ENCODE measurements around the gene UPB1. TPM values are rescaled to one million over a fixed set of nuclear protein-coding genes. Genes with fewer than 3 reads are reported as not detected.

Gene UPB1
- total and polyA plus RNA-seq, 7 donors: 0.07 to 0.82 (median 0.18) TPM

DNA sequence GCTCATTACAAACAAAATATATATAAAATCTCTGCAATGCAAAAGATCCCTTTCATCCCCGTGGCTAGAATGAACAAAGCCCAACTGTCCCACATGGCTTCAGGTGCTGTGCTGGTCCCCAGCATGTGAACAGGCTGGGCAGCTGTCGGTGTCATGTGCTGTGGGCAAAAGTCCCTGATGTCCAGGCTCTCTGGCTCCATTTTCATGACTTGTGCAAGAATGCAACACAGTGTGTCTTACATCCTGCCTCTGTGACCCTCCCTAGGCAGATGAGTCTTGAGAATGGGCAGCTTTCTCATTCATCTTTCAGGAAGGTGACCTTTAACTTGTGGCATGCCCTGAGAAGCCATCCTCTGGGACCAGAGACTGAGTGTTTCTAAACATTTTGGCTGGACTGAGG, 45.3 kb downstream of the UPB1 start:
- no peak overlapping the region for H3K4me3 ChIP-seq
- intact Hi-C loops (cut with DNase I): no loop called here
- H3K27ac ChIP-seq: peak overlapping the region; percentile 83
- TF ChIP-seq CTCF (IDR thresholded peaks at IDR 0.05): no peak
- H3K36me3 ChIP-seq (ENCODE audit: insufficient read depth in 1 of 2, low read depth in 1 of 2): peaks cover 10 to 51% of the 10 kb centered on the region in 2 donors
- H3K4me1 ChIP-seq: peaks cover 49% of the 10 kb centered on the region
- H3K9me3 ChIP-seq: no peaks in the 10 kb centered on the region
- WGBS, 3 donors: 35 to 39% (median 36%) methylated on average over 2 of the region's 2 CpGs
- DNase-seq (peak; percentile 44 to 65), ATAC-seq (peak; percentile 75 to 84 (median 80))
- no peaks in the 10 kb centered on the region for H3K27me3 ChIP-seq (ENCODE audit: insufficient read depth in 3 of 3, low read length in 2 of 3)

- H3K9me3 ChIP-seq: no peaks in the 10 kb centered on the region
- H3K27me3 ChIP-seq (ENCODE audit: insufficient read depth in 3 of 3, low read length in 2 of 3): no peaks in the 10 kb centered on the region
- peaks cover 49% of the 10 kb centered on the region for H3K4me1 ChIP-seq
- no peak overlapping the region for H3K4me3 ChIP-seq
- intact Hi-C loops (cut with DNase I): no loop called here
- ATAC-seq (peak in 1 of 4 donors; percentile 11), DNase-seq (no peak)
- peaks cover 14 to 58% of the 10 kb centered on the region in 2 donors for H3K36me3 ChIP-seq (ENCODE audit: insufficient read depth in 1 of 2, low read depth in 1 of 2)
- TF ChIP-seq CTCF (IDR thresholded peaks at IDR 0.05): no peak
- peak overlapping the region; percentile 83 for H3K27ac ChIP-seq
- WGBS, 3 donors: 42 to 55% (median 53%) methylated on average over 6 of the region's 6 CpGs
Observed at GRCh38 chr22:24541681-24542515, 46.8 kb downstream of the UPB1 start.

GRCh38 chr22:24542641-24543040, 47.5 kb downstream of the UPB1 start:
- H3K36me3 ChIP-seq (ENCODE audit: insufficient read depth in 1 of 2, low read depth in 1 of 2): peaks cover 14 to 66% of the 10 kb centered on the region in 2 donors
- WGBS, 3 donors: 32 to 46% (median 38%) methylated on average over 9 of the region's 9 CpGs
- H3K4me3 ChIP-seq: no peak overlapping the region
- peak; percentile 26 for TF ChIP-seq CTCF (IDR thresholded peaks at IDR 0.05)
- ATAC-seq (peak; percentile 78 to 83 (median 80)), DNase-seq (peak; percentile 60 to 86)
- no peaks in the 10 kb centered on the region for H3K27me3 ChIP-seq (ENCODE audit: insufficient read depth in 3 of 3, low read length in 2 of 3)
- intact Hi-C loops (cut with DNase I): no loop called here
- H3K4me1 ChIP-seq: peaks cover 49% of the 10 kb centered on the region
- no peaks in the 10 kb centered on the region for H3K9me3 ChIP-seq
- H3K27ac ChIP-seq: peak overlapping the region; percentile 83

DNA sequence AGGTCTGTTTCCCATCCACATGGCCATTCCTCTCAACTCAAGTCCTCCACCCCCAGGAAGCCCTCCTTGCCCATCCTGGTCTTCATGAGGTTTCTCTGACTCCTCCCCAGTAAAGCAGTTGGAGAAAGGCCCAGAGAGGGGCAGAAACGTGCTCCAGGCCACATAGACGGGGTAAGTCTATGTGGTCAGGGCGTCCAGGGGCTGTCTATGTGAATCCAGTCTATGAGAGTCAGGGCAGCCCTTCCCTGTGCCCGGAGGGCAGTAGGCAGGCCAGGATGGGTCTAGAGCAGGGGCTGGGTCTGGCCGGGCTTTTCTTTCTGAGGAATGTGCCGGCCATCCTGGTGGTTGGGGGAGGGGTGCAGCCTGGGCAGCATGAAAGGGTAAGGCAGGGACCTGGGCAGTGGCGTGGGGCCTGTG, 48.1 kb downstream of the UPB1 start:
- peak overlapping the region; percentile 83 for H3K27ac ChIP-seq
- ATAC-seq: peak; percentile 1 to 32 (median 6)

More for the DNA sequence above, 48.1 kb downstream of the UPB1 start:
- peaks cover 49% of the 10 kb centered on the region for H3K4me1 ChIP-seq
- H3K27me3 ChIP-seq (ENCODE audit: insufficient read depth in 3 of 3, low read length in 2 of 3): no peaks in the 10 kb centered on the region
- intact Hi-C loops (cut with DNase I): no loop called here
- no peak for TF ChIP-seq CTCF (IDR thresholded peaks at IDR 0.05)
- H3K36me3 ChIP-seq (ENCODE audit: insufficient read depth in 1 of 2, low read depth in 1 of 2): peaks cover 14 to 71% of the 10 kb centered on the region in 2 donors
- no peaks in the 10 kb centered on the region for H3K9me3 ChIP-seq
- 44 to 63% (median 51%) methylated on average over 7 of the region's 7 CpGs for WGBS, 3 donors
- DNase-seq: no peak
- H3K4me3 ChIP-seq: no peak overlapping the region
